GM12801 (cell line): Measurements from ENCODE around the gene FAM107B.

Experiments used
- TF ChIP-seq, protein P1 (sequence below): IDR thresholded peaks from one replicate; pipeline ENCODE4 v1.5.1; 2011; ENCODE audit warnings: control low read depth; ENCODE audit not compliant: insufficient read length; ENCODE audit errors: extremely low read depth

The FAM107B gene

DNA sequence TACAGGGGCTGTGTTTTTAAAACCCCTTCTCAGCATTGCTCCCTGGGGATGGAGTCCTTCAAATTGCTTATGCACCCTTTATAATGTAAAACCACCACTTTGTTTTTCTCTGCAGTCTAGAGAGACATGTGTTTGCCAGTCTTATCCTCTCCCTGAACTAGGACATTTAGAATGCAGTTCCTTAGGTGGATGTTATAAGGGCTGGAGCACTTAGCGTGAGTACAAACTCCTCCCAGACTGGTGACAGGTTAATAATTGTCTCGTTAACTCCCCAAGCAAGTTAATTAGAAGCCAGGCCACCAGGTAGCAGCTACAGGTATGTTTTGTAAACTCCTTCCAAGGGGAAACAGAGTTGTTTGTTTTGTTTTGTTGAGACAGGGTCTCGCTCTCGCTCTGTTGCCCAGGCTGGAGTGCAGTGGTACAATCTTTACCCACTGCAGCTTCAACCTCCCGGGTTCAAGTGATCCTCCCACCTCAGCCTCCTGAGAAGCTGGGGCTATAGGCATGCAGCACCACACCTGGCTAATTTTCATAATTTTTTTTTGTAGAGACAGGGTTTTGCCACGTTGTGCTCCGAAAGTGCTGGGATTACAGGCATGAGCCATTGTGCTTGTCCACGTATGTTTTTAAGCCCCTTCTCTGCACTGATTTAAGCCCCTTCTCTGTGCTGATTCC is 100.2 kb downstream of the FAM107B start:
- TF ChIP-seq, protein P1, sequence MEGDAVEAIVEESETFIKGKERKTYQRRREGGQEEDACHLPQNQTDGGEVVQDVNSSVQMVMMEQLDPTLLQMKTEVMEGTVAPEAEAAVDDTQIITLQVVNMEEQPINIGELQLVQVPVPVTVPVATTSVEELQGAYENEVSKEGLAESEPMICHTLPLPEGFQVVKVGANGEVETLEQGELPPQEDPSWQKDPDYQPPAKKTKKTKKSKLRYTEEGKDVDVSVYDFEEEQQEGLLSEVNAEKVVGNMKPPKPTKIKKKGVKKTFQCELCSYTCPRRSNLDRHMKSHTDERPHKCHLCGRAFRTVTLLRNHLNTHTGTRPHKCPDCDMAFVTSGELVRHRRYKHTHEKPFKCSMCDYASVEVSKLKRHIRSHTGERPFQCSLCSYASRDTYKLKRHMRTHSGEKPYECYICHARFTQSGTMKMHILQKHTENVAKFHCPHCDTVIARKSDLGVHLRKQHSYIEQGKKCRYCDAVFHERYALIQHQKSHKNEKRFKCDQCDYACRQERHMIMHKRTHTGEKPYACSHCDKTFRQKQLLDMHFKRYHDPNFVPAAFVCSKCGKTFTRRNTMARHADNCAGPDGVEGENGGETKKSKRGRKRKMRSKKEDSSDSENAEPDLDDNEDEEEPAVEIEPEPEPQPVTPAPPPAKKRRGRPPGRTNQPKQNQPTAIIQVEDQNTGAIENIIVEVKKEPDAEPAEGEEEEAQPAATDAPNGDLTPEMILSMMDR, result no peak

DNA sequence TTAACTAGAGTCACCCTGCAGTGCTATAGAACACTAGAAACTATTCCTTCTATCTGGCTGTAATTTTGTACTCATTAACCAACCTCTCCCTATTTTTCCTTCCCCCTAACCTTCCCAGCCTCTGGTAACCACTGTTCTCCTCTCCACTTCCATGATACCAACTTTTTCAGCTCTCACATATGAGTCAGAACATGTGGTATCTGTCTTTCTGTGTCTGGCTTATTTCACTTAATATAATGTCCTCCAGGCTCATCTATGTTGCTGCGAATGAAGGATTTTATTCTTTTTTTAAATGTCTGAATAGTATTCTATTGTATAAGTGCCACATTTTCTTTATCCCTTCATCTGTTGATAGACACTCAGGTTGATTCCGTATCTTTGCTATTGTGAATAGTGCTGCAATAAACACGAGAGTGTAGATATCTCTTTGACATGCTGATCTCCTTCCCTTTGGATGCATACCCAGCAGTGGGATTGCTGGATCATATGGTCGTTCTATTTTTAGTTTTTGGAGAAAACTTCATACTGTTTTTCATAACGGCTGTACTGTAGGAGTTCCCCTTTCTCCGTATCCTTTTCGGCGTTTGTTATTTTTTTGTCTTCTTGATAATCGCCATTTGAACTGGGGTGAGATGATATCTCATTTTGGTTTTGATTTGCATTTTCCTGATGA is 101.4 kb downstream of the FAM107B start:
- TF ChIP-seq, protein P1, result no peak

DNA sequence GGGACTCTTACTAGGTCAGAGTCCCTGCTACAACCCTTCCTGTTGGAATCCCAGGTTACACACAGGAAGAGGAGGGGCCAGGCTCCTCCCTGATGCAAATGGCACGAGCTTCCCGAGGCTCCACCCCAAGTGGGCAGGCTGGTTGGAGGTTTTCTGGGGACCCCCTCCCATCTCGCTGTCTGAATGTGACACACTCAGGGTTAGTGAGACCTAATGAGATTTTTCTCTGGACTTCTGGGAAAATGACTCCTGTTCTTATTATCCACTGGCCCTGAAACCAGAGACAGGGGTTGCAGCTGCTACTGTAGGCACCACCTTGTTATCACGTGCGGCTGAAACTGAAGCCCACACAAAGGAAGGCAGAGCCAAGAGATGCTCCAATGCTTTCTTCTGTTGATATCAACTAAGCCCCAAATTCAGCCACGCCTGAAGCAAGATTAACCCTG is 103.3 kb downstream of the FAM107B start:
- TF ChIP-seq, protein P1, result no peak

DNA sequence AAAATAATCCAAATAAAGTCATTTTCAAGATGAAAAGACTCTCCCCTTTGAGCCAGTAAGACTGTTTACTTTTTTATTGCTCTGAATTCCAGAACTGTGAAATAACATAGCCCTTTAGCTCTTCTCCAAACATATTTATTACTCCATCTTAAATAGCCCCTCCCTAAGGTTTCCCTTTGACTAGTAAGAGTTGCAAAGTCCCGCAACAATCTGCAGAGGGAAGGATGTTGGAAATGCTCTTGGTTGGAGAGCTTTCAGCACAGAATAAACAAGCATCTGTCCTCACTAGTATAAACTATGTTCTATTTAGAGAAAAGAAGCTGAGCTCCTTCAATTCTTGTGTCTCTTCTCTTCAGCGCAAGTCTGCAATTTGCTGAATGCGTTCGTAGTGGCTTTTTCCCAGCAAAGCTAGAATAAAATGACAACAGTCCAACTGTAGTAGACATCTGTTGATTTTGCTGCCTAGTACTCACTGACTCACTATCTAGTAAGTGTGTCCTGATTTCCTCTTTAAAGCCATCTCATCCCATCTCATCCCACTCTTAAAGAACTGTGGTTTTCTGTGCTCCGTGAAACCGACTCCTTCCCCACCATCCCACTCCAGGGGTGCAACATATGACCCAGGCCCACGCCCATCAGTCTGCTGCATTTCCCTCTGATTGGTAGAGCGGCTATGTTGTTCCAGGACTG is 104.0 kb downstream of the FAM107B start:
- TF ChIP-seq, protein P1, result no peak

DNA sequence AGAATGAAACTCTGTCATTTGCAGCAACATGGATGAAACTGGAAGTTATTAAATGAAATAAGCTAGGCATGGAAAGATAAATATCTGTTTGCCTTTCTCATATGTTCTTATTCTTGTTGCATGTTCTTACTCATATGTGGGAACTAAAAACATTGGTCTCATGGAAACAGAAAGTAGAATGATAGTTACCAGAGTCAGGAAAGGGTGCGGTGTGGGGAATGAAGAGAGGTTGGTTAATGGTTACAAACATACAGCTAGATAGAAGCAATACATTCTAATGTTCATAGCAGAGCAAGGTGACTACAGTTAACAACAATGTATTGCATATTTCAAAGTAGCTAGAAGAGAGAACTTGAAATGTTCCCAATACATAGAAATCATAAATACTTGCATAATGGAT is 105.1 kb downstream of the FAM107B start:
- TF ChIP-seq, protein P1, result no peak

DNA sequence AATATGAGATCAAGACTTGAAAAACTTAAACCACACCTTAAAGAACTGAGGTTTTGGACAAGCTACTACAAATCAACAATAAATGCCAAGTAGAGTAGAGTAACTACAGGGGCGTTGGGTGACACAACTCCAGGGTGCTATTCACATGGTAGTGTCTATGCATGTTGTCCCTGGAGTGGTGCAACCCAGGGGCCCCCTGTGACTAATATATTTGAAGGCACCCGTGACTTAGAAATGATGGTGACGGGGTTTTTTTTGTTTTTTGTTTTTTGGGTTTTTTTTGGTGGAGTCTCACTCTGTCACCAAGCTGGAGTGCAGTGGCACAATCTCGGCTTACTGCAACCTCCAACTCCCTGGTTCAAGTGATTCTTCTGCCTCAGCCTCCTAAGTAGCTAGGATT is 106.9 kb downstream of the FAM107B start:
- TF ChIP-seq, protein P1, result no peak

DNA sequence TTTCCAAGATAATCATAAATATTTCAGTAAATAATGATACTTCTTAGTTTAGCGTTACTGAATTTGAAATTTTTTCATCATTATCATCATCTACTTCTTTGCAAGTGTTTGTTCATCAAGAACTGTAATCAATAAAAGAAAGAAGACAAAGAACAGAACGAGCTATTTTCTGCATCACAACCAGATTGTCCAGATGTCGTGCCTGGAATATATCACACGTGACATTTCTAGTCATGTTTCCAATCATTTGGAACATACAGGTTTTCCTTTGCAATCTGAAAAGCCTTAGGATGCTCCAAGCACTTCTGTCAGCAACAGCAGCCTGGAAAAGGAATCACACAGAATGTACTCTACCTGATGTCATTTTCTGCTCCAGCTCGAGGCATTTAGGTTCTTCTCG is 107.4 kb downstream of the FAM107B start:
- TF ChIP-seq, protein P1, result no peak
